Measurements from ENCODE around the gene PRUNE1. TPM values are rescaled to one million over a fixed set of nuclear protein-coding genes. Genes with fewer than 3 reads are reported as not detected.

Gene PRUNE1
- total RNA-seq, 4 donors from 2014 or later = 66.0 to 79.0 (median 76.3) TPM

DNA sequence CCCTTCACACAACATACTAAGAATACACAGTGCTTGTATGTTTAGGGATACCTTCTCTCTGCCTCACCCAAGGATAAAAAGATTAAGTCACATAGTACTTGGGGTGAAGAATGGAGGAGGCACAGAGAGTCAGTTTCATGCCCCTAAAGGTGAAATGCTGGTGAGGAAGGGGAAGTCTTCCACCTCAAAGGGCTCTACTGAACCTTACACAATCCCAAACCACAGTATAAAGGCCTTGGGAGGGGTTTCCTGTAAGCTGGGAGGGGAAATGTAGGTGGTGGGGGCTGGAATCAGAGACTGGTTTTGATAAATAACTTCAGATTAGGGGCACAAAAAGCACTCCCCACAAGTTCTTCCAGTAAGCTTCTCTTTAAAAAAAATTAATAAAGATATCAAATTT, 5.1 kb upstream of the PRUNE1 start:
- H3K4me3 ChIP-seq (replicated peaks in 1 of 3) = peak overlapping the region in 2 of 3 donors; percentile 9 to 62
- H3K27ac ChIP-seq = peak overlapping the region; percentile 71 to 98 (median 96)
- DNase-seq = no peak
- TF ChIP-seq CTCF (IDR thresholded peaks at IDR 0.05) (no peak), POLR2A (IDR thresholded peaks at IDR 0.05) (no peak)
- H3K9me3 ChIP-seq = no peaks in the 10 kb centered on the region
- no peaks in the 10 kb centered on the region for H3K27me3 ChIP-seq
- H3K36me3 ChIP-seq = peaks cover 14 to 24% of the 10 kb centered on the region in 2 donors
- H3K4me1 ChIP-seq = peaks cover 40 to 54% of the 10 kb centered on the region in 2 donors
- intact Hi-C loops (cut with DNase I) = no loop called here

DNA sequence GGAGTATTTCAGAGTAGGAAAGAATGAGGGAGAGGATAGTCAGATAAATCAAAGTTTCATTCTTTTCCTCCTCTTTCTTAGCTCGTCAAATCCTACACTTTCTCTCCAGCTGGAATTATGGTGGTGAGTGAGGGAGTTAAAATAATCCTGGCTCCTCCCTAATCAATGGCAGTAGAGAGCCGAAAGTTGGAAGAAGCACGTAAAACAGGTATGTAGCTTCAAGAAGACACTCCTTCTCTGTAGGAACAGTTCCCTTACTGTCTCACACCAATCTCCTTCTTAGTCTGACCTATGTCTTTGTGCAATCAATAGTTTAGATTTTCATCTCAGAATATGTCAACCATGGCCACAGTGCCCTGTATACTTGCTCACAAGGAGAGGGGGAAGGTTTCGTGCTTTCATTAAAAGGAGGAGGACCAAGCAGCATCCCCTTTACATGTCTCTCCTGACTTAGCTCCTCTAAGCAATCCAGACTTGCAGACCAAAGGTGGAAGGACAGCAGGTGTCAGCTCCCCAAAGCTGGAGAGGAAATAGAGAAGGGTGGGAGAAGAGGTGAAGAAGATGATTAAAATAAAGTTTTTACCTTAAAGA, 2.4 kb upstream of the PRUNE1 start:
- H3K27ac ChIP-seq = peak overlapping the region; percentile 71 to 98 (median 96)
- H3K4me3 ChIP-seq (replicated peaks in 1 of 3) = peak overlapping the region; percentile 23 to 62 (median 54)
- H3K36me3 ChIP-seq = no peaks in the 10 kb centered on the region
- no peaks in the 10 kb centered on the region for H3K9me3 ChIP-seq
- peaks cover 56 to 67% of the 10 kb centered on the region in 2 donors for H3K4me1 ChIP-seq
- WGBS, 2 donors = 4 to 6% methylated on average over 4 of the region's 4 CpGs
- no peak for TF ChIP-seq CTCF (IDR thresholded peaks at IDR 0.05)
- no peak for TF ChIP-seq POLR2A (IDR thresholded peaks at IDR 0.05)
- no peak for DNase-seq
- H3K27me3 ChIP-seq = no peaks in the 10 kb centered on the region
- intact Hi-C loops (cut with DNase I) = loop anchor here (5.0 kb wide), 1 partner anchor 51 kb away; the partner anchor contains the start of gene CDC42SE1

DNA sequence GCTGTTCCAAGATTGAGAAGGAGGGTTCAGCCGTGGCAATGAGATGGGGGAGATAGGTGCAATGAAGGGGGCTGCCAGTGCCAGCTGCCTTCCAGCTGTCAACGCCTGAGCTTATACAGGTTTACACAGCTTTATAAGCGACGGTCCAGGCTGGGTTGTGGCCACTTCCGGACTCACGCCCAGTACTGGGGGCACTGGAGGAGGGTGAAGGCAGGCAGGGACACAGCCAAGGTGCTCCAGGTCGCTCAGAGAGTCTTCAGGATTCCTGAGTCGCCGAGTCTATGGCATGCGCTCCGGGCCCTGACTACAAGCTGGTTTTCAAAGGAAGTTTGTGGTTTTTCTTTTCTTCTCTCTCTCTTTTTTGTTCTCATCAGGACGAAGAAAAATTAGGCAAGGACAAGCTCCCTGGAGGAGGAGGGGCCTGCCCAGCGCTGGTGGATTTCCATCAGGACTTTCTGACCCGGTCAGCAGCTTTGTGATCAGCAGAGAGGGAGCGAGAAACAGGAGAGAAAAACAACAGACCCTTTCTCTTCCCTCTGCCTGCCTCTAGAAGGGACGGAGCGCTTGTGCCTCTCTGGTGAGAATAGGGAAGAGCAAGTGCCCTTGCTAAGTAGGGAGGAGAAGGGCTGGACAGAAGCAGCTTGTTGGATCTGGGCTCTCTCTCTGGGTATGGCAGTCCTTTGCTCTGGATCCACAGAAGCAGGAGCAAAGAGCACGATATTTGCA, 1.8 kb upstream of the PRUNE1 start, which contains the start of gene MINDY1:
Gene MINDY1 (minus strand): TSS at position 576 of the 726 bp plus-strand sequence. CDS start 4,285 bp downstream, outside the sequence.
- Histone ChIP-seq H3K36me3 (no peaks in the 10 kb centered on the region), H3K4me3 (replicated peaks in 1 of 3) (peak within 1 kb of the TSS; percentile 23 to 73 (median 54)), H3K27ac (peak within 1 kb of the TSS; percentile 71 to 98 (median 96)), H3K27me3 (no peaks in the 10 kb centered on the region), H3K9me3 (no peaks in the 10 kb centered on the region), H3K4me1 (peaks cover 61 to 67% of the 10 kb centered on the region in 2 donors)
- peak; percentile 83 to 84 for DNase-seq
- WGBS, 2 donors = 0 to 2% methylated on average over 18 of the region's 18 CpGs
- TF ChIP-seq CTCF (IDR thresholded peaks at IDR 0.05) = peak; percentile 26 to 61 (median 40)
- peak; percentile 29 to 88 for TF ChIP-seq POLR2A (IDR thresholded peaks at IDR 0.05)
- intact Hi-C loops (cut with DNase I) = loop anchor here (5.0 kb wide), 1 partner anchor 51 kb away; the partner anchor contains the start of gene CDC42SE1

- Histone ChIP-seq H3K27me3 (no peaks in the 10 kb centered on the region), H3K9me3 (no peaks in the 10 kb centered on the region), H3K4me1 (peaks cover 64 to 65% of the 10 kb centered on the region in 2 donors), H3K27ac (peak overlapping the region; percentile 71 to 98 (median 96)), H3K36me3 (no peaks in the 10 kb centered on the region), H3K4me3 (replicated peaks in 1 of 3) (peak overlapping the region in 1 of 3 donors; percentile 73)
- intact Hi-C loops (cut with DNase I) = loop anchor here (5.0 kb wide), 1 partner anchor 49 kb away; the partner anchor contains the start of gene CDC42SE1
- 18 to 20% methylated on average over 4 of the region's 4 CpGs for WGBS, 2 donors
- no peak for DNase-seq
- TF ChIP-seq CTCF (IDR thresholded peaks at IDR 0.05) (peak in 1 of 6 experiments; percentile 19), POLR2A (IDR thresholded peaks at IDR 0.05) (no peak)
Observed at GRCh38 chr1:151007853-151008243, 401 bp upstream of the PRUNE1 start.

All from thyroid gland (tissue), 4 donors.